ENCODE measurements around the gene ATP2B2.

The ATP2B2 gene

DNA sequence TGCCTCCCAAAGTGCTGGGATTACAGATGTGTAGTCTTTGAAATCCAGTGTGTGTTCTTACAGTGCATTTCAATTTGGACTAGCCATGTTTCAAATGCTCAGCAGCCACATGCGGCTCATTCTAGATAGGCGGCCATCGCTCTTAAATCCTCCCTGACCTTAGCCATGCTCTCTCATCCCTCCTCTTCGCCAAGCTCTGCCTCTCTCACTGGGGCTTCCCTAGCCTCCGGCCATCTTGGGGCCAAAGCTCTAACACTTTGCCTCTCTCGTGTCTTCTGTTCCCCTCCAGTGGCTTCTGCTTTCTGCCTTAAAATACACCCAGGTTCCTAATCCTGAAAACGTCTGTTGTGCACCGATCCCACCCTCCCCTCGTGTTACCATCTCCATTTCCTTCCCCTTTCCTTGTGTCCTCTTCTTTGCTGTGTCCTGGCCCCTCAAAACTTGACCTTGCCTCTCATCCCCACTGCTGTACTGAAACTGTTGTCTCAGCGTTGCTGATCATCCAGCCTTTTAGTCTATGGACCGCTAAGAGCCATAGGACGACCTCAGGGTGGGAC lies 211.3 kb downstream of the ATP2B2 start:
- DNase-seq (ENCODE audit: low spot score) = no peak

DNA sequence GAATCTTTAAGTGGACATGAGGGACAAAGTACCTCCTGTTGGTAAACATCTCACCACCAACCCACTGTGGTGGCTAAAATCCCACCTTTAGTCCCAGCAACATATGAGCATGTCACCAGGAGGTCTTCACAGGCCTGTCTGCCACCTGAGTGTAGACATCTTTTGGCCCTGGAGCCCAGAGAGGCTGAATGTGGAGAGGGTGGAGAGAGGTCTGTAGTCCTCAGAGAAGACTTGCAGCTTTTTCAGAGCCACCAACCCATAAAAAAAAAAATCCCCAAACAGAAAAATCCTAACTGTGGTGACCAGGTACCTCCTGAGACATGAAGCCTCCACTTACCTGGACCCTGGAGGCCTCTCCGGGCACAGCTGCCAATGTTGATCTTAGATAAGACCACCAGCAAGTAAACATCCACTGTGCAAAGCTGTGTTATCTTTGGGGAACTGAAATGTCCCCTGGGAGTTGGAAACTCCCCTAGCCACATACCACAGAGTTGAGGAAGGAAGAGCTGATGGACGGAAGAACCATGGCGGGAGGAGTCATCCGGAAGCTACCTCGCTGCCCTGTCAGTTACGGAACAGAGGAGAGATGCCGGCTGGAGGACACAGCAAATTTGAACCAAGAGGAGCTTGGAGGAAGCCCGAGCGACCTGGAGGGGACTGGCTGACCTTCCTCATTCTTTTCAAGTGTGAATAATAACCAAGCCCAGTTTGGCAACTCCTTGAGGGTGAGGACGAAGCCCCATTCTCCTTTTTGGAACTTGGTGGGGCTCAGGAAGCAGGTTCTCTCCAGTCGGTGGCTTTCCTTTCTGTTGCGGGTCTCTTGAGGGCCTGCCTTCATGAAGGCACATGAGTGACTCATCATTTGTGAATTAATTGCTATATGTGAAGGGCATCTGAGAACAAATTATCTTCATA lies 212.6 kb downstream of the ATP2B2 start, which contains the start of gene GHRL:
TSS of gene GHRL (minus strand) at position 443 of the 915 bp plus-strand sequence. CDS start 2,767 bp downstream, outside the sequence.
- peak; percentile 10 for DNase-seq (ENCODE audit: low spot score)

DNA sequence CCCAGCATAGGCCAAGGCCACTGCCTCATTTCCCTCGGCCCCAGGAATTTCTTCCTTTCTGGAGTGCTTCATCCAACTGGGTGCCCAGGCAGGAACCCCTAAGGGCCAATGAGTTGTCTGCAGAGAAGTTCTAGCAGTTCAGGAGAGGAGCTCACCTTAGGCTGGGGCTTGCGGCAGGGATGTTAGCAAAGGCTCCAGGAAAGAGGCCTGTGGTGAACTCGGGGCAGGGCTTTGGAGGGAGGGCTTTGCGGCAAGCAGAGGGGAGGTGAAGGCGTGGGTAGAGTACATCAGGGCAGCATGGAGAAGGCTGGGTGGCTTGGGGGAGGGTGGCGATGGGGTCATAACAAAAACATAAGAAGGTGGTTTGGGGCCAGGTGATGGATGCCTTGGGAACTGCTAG lies 213.7 kb downstream of the ATP2B2 start:
- no peak for DNase-seq (ENCODE audit: low spot score)

DNA sequence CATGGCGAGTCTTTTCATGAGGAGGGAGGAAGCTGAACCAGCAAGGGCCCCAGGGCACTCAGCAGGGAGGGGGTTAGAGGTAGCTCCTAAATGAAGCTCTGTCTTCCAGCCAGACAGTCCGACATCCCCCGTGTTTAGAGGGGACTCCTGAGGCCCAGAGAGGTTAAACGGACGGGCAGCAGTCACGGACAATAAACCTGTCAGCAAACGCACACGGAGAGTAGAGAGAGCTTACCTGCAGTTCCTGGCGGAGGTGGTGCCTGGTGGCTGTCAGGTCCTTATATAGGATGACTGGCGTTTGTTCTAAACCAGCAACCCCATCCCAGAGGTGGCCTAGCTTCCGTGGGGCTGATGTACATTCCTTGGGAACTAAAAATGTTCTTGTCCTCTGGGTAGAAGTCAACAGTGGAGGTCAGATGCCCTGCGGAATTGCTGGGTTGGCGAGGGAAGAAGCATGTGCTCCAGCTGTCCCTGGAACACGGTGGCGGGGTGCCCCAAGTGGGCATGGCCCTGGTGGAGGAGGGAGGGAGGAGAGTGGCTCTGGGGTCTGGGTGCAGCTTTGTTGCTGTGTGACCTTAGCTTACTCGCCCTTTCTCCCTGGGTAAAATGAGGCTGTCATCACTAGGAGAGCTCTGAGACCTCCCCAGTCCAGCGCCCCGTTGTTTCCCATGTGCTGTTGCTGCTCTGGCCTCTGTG lies 214.8 kb downstream of the ATP2B2 start:
- DNase-seq (ENCODE audit: low spot score) = no peak

DNA sequence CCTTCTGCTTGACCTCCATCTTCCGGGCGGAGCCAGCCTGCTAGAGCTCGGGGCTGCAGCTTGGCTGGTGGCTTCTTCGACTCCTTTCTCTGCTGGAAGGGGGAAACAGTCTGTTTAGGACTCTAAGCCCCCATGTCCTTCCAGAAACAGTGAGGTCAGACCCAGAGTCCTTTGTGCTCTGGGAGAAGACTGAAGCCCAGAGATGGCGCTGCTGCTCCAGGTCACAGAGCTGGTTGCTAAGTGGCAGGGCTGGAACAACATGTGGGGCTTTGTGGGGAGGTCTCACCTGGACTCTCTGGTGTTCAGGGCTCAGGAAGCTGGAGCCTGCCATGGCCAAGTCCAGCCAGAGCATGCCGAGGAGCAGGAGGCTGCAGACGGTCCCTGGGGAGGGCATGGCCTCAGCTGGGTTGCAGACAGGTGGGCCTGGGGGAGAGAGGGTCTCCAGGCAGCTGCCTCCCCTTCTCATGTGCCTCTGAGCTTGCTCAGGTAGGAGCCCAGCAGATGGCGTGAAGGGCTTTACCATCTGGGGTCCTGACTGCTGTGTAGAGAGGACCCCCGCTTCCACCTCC lies 215.5 kb downstream of the ATP2B2 start:
- DNase-seq (ENCODE audit: low spot score) = no peak

DNA sequence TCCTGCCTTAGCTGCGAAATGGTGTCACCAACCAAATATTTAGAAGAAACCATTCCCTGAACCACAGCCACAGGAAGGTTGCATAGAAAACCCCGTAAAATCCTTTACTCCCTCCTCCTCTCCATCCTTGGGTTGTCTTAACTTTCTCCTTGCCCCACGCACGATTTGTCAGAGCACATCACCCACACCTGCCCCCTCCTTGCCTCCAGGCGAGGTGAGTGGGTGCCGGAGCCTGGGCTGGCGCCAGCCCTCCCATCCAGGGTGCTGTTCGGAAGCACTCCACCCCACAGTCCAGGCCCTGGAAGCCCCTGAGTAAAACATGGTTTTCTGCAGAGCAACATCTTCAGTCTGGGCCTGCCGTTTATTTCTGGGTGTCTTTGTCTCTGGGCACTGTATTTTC lies 216.3 kb downstream of the ATP2B2 start:
- DNase-seq (ENCODE audit: low spot score) = no peak

DNA sequence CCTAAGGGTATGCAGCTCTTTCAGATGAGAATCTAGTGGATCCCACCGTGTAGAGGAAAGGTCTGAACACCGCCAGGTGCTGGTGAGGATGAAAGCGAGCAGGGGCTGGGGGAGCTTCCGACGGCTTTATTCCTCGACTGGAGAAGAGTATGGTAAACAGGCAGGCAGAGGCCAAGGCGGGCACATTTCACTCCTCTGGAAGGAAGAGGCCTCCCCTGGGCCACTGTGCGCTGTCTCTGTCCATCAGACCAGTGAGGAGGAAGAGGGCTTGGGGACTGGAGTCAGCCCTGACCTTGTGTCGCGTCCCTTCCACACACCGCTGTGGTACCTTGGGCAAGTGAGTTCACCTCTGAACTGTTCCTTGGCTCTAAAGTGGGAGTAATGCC lies 216.8 kb downstream of the ATP2B2 start:
- DNase-seq (ENCODE audit: low spot score) = no peak

DNA sequence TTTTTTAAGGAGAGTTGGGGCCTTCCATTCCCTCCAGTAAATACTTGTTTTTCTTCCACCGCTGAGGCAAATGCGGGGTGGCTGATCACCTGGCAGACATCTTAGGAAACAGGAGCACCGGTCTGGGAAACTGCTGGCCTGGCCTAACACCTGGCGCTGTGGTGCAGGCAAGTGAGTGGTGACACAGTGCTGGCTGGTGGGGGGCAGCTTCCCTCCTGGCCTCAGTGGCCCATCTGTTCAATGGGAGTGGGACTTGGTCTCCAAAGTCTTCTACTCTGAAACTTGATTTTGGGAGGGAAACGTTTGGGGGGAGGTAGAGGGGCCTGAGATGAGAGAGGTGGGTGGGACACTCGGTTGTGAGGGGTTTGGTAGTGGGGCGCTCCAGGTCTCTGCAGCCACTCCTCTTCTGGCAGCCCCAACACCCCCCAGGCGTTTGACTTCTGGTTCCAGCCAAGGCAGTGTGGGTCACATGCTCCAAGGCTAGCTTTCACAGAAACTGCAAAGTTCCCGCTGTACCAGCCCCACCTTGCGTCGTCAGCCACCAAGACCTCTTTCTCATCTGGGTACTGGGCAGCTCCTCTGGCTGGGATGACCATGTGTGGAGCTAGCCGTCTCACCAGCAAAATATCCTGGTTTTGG lies 217.3 kb downstream of the ATP2B2 start:
- DNase-seq (ENCODE audit: low spot score) = no peak

DNA sequence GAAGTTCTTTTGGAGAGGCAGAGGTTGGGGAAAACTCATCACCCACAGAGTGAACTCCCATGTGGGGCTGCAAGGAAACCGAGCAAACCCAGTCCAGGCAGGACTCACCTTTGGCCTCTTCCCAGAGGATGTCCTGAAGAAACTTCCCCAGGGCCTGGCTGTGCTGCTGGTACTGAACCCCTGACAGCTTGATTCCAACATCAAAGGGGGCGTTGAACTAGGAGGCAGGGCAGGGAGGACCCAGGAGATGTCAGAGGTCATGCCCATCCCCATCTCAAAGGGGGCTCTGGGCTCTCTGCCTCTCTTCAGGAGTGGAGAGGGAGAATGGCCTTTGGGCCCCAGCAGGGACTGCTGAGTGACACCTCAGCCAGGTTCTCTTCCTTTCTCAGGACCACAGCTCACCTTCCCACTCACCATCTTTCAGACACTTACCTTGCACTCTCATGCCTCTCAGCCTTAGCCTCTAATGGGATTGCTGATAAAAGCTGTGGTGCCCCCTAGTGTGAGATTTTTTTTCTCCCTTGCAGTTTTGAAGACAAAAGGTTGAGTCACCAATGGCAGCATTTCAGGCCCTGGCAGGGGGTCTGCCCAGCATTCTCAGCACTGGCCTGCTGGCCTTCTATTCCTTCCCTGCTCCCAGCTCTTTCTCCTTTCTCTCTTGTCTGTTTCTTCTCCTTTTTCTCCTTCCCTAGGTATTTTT lies 218.6 kb downstream of the ATP2B2 start:
- peak; percentile 47 for DNase-seq (ENCODE audit: low spot score)

DNA sequence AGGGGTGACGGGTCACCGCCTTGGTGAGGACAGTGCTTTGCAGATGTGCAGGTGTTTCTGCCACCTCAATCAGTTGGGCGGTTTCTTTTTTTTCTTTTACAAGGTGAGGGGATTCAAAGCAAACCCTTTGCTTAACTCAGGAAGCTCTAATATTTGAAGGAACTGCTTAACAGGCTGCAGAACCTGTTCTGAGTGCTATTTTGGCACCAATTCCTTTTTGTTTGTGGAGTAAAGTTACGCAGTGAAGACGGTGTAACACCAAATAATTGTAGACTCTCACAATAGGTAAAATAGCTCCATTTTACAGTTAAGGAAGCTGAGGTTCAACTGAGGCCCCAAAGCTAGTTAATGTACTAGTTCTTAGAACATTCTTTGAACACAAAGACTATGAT lies 219.3 kb downstream of the ATP2B2 start:
- DNase-seq (ENCODE audit: low spot score) = no peak

DNA sequence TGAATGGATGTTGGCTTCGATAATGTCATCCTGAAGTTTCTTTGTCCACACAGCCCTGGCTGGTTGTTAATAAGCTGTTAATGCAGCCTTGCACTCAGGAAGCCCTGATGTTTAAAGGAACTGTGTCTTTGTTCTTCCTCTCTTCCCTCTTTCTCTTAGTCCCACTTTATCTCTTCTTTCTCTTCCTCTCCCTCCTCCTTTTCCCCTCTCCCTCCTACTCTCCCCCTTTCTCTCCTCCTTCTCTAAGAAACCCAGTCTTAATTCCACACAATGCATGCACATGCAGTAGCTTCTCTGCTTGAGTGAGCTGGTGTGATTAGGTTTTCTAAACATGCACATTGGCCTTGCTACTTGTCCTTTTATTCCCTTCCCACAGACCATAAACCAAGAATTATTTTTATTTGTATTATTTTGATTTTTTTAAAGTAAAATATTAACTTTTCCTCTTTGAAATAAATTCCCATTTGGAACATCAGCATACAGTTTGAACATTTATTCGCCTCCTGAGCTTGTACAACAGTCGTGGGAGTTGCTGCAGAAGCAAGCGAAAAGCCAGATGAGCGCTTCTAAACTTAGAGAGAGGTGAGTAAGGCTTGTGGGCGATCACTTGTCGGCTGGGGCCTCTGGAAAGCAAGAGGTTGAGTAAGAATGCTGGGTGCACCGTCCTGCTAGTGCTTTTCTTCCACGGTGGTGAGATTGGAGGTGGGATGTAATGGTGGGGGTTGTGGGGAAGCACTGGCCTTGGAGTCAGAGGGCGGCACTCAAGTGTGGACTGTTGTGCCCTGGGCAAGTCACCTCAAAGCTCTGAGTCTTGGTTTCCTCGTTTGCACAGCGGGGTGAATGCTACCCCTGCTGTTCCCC lies 219.9 kb downstream of the ATP2B2 start:
- DNase-seq (ENCODE audit: low spot score) = no peak

DNA sequence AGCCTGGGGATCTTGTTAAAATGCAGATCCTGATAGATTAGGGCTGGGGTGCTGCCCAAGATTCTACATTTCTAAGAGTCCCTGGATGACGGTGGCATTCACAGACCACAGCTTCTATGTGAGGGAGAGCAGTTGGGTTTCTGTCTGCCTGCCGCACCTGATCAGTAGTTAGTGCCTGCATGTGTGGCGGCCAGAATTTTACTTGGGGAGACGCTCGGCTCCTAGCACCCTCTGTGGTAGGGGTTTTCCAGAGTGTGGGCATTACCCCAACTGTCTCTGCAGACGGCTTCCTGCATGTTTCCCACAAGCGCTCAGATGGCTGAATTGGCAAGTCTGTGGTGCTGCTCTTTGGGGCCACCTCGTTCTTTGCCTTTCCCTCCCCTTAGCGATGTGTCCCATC lies 220.9 kb downstream of the ATP2B2 start:
- DNase-seq (ENCODE audit: low spot score) = no peak

DNA sequence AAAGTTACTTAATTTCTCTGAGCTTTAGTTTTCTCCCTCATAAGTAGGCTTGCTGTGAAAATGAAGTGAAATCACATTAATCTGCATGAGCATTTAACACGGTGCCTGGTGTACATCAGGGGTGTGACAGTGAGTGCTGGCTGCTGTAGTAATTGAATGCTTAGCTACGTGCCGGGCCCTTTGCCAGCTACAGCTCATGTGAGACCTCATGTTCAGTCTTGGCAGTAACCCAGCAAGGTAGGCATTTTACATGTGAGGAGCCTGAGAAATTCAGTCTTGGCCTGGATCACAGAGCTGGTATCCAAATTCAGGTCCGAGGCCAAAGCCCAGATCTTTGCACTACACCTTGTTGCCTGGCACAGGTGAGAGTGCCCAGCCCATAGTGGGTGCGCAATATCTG lies 221.7 kb downstream of the ATP2B2 start:
- no peak for DNase-seq (ENCODE audit: low spot score)

DNA sequence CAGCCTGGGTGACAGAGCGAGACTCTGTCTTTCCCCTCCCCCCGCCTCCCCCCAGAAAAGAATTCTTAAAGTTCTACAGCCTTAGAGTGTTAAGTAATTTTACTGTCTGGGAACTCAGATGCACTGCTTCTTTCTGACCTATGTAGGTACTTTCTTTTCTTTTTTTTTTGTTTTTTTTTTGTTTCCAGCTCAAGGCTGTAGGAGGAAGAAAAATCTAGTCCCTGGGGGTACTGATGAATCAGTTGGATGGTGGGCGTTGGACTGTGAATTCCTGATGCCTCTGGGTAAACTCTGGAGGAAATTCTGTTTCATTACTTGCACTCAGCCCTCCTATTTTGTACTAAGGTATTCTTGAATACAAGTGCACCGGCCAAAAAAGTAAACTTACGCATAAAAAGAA lies 223.4 kb downstream of the ATP2B2 start:
- DNase-seq (ENCODE audit: low spot score) = no peak

DNA sequence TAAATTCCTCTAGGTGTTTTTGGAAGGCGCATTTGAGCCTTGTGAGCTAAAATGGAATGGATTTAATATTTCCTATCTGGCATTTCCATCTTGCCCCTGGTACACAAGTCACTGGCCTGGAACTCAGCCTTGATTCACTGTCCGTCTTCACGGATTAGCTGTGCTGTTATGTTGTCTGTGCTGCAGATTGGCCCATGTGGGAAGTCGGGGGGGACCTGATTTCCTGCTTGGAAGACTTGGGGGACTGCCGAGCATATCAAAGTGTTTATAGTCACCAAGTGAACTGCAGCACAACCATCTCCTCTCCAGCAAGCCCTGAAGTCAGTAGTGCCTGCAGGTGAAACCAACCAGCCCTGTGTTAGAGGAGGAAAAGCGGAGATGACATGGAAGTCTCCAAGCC lies 224.8 kb downstream of the ATP2B2 start:
- DNase-seq (ENCODE audit: low spot score) = no peak

DNA sequence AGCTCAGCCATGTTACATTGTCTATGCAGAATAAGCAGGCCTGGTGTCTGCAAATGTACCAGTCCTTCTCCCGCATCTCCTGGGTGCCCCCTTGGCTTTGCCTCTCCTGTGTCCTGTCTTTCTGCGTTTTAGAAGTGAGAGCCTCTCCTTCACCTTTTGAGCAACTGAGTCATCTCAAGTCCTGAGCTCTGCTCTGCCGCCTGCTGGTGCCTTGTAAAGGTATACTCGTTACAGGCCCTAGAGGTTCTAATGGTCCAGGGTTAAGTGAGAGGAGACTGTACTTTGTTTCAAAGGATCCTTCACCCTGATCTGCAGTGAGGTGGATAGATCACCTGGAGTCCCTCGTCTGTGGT lies 225.2 kb downstream of the ATP2B2 start:
- peak; percentile 46 for DNase-seq (ENCODE audit: low spot score)

DNA sequence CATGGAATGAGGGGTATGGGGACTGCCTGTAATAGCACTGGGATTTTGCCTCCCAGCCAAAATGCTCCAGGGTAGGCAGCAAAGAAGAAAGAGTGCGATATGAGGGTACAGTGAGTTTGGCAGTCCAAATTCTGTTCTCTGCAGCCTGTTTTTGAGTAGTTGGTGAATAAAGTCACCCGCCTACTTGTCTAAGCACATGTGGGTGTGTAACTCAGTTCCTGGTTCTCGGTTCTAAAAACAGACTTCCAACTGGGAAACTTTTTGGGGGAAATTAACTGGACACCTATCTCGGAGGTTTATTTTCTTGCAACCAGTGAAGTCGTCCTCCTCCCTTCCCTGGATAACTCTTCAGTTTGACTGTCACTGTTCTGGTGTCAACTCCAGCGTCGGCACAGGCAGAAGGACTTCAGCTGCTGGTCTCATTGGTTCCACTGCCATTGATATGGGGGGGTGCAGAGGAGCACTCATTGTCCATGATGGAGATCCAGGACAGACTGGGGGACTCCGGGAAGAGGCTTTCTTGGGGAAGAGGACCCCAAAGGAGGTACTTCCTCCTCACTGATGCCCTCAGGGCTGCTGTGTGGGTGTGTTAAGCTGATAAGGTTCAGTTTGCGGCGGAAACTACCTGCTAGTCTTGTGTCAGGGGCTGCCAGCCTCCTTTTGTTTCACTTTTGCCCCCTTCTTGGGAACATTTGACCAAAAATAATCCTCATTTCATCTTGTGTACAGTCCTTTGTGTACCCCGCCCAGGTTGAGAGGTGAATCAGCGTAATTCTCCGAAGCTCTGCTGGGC lies 225.8 kb downstream of the ATP2B2 start:
- DNase-seq (ENCODE audit: low spot score) = no peak

DNA sequence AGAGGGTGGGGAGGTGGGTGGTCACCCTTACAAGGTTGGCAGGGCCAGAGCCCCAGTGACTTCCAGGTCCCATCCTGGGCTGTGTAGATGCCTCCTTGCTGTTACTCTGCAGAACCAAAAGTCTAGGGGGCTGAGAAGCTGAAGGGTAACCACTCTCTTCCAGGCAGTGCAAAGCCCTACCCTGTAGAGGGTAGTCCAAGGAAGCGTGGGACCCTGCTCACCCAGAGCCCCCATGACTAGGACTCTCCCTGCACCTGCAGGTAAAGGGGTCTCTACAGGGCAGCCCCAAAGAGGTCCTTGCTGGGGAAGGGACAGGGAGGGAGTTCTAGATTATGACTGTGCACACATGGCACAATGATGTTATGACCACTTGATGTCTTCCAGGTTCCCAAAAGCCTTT lies 226.9 kb downstream of the ATP2B2 start:
- no peak for DNase-seq (ENCODE audit: low spot score)

DNA sequence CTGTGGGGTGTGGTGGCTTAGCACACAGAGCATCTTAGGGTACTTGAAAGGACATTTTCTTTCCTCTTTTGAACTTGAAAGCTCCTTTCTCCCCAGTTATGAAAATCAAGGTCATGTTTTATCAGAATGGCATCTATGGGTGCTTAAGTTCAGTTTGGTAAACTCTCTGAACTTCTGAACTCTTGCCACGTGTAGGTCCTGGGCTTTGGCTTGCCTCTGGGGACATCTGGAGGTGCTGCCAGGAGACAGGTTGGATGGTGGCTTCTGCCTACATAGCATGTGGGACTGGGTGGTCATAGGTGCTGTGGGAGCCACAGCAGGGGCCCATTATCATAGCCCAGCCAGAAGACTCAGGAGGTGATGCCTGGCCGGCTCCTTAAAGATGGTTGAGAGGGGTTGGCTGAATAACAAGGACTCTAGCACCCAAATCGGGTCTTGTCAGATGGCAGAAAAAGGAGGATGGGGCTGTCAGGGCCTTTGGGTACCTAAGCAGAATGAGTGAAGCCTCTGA lies 228.2 kb downstream of the ATP2B2 start:
- no peak for DNase-seq (ENCODE audit: low spot score)

DNA sequence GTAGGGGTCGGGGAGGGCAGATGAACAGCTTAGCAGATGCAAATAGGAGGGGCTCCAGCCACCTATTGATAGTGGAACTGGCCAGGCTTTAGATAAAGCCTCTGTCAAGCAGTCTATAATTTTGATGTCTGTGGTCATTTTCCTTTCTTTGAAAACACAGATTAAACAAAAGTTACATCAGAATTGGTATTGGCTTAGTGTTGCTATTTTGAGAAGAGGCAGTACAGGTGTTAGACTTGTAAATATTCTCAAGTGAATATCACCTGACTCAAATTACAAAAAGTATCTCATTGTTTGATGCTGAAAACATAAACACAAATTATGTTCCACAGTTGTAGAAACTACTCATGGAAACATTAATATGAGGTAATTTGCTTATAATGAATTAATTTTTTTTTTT lies 230.8 kb downstream of the ATP2B2 start:
- DNase-seq (ENCODE audit: low spot score) = no peak

Data from hematopoietic multipotent progenitor cell treated with erythropoietin and hydrocortisone succinate and interleukin-3 and kit ligand, for 17 days (in vitro differentiated cells).